HepG2 (cell line): Measurements from ENCODE around the gene ZBP1. TPM values are rescaled to one million over a fixed set of nuclear protein-coding genes. Genes with fewer than 3 reads are reported as not detected.

ENCODE experiments used
- AHR ChIP-seq: IDR thresholded peaks from 2 replicates; pipeline ENCODE4 v1.6.1; 2018; ENCODE audit warnings: missing genetic modification reagents, missing compliant biosample characterization
- CHCHD3 ChIP-seq: sonication (generic); formaldehyde crosslinking; IDR thresholded peaks from 2 replicates; pipeline ENCODE4 v1.8.0; 2022; ENCODE audit warnings: mild to moderate bottlenecking, missing genetic modification reagents, moderate library complexity
- DRAP1 ChIP-seq: IDR thresholded peaks from 2 replicates; pipeline ENCODE4 v1.6.1; 2016; ENCODE audit warnings: missing genetic modification reagents, missing compliant biosample characterization
- HOXD1 ChIP-seq: sonication (generic); formaldehyde crosslinking; IDR thresholded peaks from 2 replicates; pipeline ENCODE4 v1.5.0; 2020; ENCODE audit warnings: missing genetic modification reagents
- MIER2 ChIP-seq: IDR thresholded peaks from 2 replicates; pipeline ENCODE4 v1.6.1; 2016; ENCODE audit warnings: missing biosample characterization, missing genetic modification reagents
- PRDM10 ChIP-seq: sonication (generic); formaldehyde crosslinking; IDR thresholded peaks from 2 replicates; pipeline ENCODE4 v1.4.0; 2020; ENCODE audit warnings: low read depth, missing genetic modification reagents
- RXRA ChIP-seq: sonication (generic); formaldehyde crosslinking; IDR thresholded peaks from 2 replicates; pipeline ENCODE4 v1.5.1; 2020; ENCODE audit warnings: missing genetic modification reagents
- RXRB ChIP-seq: IDR thresholded peaks from 2 replicates; pipeline ENCODE4 v1.6.1; 2016; ENCODE audit warnings: borderline replicate concordance, missing genetic modification reagents, missing compliant biosample characterization
- SPEN ChIP-seq: sonication (generic); formaldehyde crosslinking; IDR thresholded peaks from 2 replicates; pipeline ENCODE4 v1.5.1; 2020; ENCODE audit warnings: low read depth, mild to moderate bottlenecking, missing genetic modification reagents
- ZBTB39 ChIP-seq: sonication (generic); formaldehyde crosslinking; IDR thresholded peaks from 2 replicates; pipeline ENCODE4 v1.5.0; 2020; ENCODE audit warnings: missing genetic modification reagents
- ZBTB7B ChIP-seq: sonication (generic); formaldehyde crosslinking; IDR thresholded peaks from 2 replicates; pipeline ENCODE4 v1.4.0; 2020; ENCODE audit warnings: missing genetic modification reagents
- ZMYM2 ChIP-seq: sonication (generic); formaldehyde crosslinking; IDR thresholded peaks from 2 replicates; pipeline ENCODE4 v1.8.0; 2022; ENCODE audit warnings: mild to moderate bottlenecking, missing genetic modification reagents
- ZNF101 ChIP-seq: sonication (generic); formaldehyde crosslinking; IDR thresholded peaks from 2 replicates; pipeline ENCODE4 v1.4.0; 2020; ENCODE audit warnings: mild to moderate bottlenecking, low read depth, missing genetic modification reagents, borderline replicate concordance
- ZNF318 ChIP-seq: sonication (generic); formaldehyde crosslinking; IDR thresholded peaks from 2 replicates; pipeline ENCODE4 v1.4.0; 2020; ENCODE audit warnings: mild to moderate bottlenecking, missing genetic modification reagents
- ZNF451 ChIP-seq: sonication (generic); formaldehyde crosslinking; IDR thresholded peaks from 2 replicates; pipeline ENCODE4 v1.5.0; 2020; ENCODE audit warnings: mild to moderate bottlenecking, missing genetic modification reagents
- polyA plus RNA-seq, 8 experiments: library from polyadenylated mRNA; depleted of rRNA in 3 of 8; stranded (reverse) in 7 of 8; unstranded in 1 of 8; fragments of >200 nt; fragmentation: Illumina TruSeq in 4 of 8; extraction: Trizol in 4 of 8; gene quantifications; 2 replicates each; pipeline versions ENCODE4 v1.2.1 to v1.2.3, GENCODE V29; 2011 to 2016; ENCODE audit warnings: low read depth in 4 of 8, missing spikeins in 1 of 8, mixed read lengths in 1 of 8; ENCODE audit not compliant: insufficient read depth in 1 of 8
- total RNA-seq, 5 experiments: library from RNA; depleted of rRNA; stranded (reverse); fragments of >200 nt; fragmentation: Illumina TruSeq; extraction: Trizol; gene quantifications; 2 replicates each; pipeline ENCODE4 v1.2.3, GENCODE V29; 2016; ENCODE audit warnings: low read depth in 1 of 5

ZBP1 gene
- total and polyA plus RNA-seq, 2 of the 13 experiments (the other 11 are each of a cell fraction or from before 2014, with no cell fraction given), result not detected

GRCh38 chr20:57587278-57587988 lies 32.8 kb downstream of the ZBP1 start (continued):
- TF ChIP-seq ZBTB39 (CRISPR knock-in tag), result no peak; the same call in none of the 2 replicates
- TF ChIP-seq CHCHD3 (CRISPR knock-in tag), result 0 out of 2 replicates have a peak, but pooled peaks have one; percentile 22
- TF ChIP-seq SPEN (CRISPR knock-in tag), result peak; percentile 96
- TF ChIP-seq RXRB (CRISPR knock-in tag), result peak; percentile 99
- no peak for TF ChIP-seq AHR
- TF ChIP-seq ZBTB7B (CRISPR knock-in tag), result peak; percentile 84
- TF ChIP-seq ZNF451 (CRISPR knock-in tag), result peak; percentile 80; the same call in 1 of the 2 replicates
- peak; percentile 81 for TF ChIP-seq DRAP1
- no peak for TF ChIP-seq HOXD1 (CRISPR knock-in tag)
- TF ChIP-seq PRDM10 (CRISPR knock-in tag), result peak; percentile 83
- peak; percentile 97 for TF ChIP-seq RXRA (CRISPR knock-in tag)
- TF ChIP-seq ZMYM2, result peak; percentile 85
- peak; percentile 100 for TF ChIP-seq ZNF101 (CRISPR knock-in tag)
- peak; percentile 84 for TF ChIP-seq MIER2 (CRISPR knock-in tag)
- TF ChIP-seq ZNF318 (CRISPR knock-in tag), result no peak
